Frontal cortex (tissue), 4 donors: ENCODE measurements around the gene ADPRH. TPM values are rescaled to one million over a fixed set of nuclear protein-coding genes. Genes with fewer than 3 reads are reported as not detected.
"Not testable (repeated sequence)": the region's sequence is repeated elsewhere in the genome, so short reads cannot be mapped to it uniquely, and the experiment has no call there.

Experiments used
- DNase-seq, 2 donors: peaks; one replicate each; pipeline ENCODE4 v3.0.0; 2012; ENCODE audit warnings: low spot score in 2 of 2
- FAIRE-seq: peaks from 2 replicates; lab custom pipeline; 2012; peaks lifted over from hg19 to GRCh38; lab: Jason Lieb, UNC
- total RNA-seq: library from RNA; depleted of rRNA; stranded (reverse); fragments of >200 nt; gene quantifications from one replicate; pipeline ENCODE4 v1.2.3, GENCODE V29; 2014
- donor health status: control.
- donor health status: control.
- donor health status: control.

ADPRH gene
- total RNA-seq, 1 donor from 2014 or later: 1.2 TPM

DNA sequence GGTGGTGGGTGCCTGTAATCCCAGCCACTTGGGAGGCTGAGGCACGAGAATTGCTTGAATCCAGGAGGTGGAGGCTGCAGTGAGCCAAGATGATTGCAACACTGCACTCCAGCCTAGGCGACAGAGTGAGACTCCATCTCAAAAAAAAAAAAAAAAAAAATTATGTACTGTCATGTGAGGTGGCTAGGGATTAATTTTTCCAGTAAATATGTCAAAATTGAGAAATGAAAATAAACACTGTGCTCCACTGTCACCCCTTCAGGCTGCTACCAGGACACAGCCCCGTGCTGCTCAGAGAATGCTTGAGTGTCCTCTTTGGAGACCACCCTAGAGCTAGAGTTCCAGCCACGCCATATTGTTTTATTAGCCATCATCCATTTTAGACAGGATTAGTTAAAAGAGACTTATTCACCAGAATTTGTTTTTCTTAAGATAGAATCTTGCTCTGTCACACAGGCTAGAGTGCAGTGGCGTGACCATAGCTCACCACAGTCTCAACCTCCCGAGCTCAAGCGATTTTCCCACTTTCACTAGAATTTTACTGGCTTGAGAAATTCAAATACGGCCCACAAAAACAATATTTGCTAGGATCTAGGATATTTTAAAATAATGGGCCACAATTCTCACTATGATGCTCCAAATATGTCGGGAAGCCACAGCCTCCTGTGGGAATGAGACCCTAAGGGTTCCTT is 20.5 kb upstream of the ADPRH start:
- no peak for FAIRE-seq
- DNase-seq: no peak

DNA sequence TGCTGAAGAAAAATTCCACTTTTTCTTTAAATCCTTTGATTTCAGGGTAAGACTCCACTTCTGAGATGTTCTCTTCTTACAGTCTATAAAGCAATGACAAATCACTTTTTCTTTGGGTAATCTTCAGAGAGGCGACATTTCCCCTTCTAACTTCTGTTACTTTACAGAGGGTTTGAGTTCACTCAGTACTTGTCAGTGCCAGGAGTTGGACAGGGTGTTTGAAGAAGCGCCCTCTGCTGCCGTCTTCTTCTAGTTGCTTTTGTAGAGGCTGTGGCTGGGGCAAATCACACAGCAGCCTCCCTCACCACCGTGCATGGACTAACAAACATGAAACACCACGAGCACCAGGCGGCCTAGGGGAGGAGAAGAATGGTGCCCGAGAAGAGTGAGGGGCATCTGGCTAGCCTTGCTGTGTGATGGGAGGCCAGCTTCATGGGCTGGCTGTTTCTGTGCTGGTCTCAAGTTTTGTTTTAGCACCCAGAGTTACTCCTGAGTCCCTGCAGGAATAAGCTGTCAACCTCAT is 19.8 kb upstream of the ADPRH start, which contains the start of gene CD80:
TSS of gene CD80 (minus strand) at position 174 of the 523 bp plus-strand sequence. CDS start 1,886 bp downstream, outside the sequence.
- no peak for DNase-seq
- FAIRE-seq: no peak

DNA sequence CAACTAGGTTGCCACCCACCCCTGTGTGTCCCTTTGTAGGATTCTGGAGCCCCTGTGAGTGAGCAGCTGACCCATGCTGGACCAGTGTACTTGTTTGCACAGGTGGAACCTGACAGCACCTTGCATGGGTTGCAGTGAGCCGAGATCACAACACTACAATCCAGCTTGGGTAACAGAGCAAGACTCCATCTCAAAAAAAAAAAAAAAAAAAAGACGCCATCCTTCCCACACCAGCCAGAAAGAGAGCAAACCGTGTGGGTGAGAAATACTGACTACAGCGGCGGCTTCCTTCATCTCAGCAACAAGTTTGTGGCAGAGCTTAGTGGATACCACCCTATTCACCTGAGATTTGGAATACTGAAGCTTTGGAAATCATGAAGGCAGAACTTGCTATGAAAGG is 19.1 kb upstream of the ADPRH start:
- DNase-seq (no peak), FAIRE-seq (no peak)

DNA sequence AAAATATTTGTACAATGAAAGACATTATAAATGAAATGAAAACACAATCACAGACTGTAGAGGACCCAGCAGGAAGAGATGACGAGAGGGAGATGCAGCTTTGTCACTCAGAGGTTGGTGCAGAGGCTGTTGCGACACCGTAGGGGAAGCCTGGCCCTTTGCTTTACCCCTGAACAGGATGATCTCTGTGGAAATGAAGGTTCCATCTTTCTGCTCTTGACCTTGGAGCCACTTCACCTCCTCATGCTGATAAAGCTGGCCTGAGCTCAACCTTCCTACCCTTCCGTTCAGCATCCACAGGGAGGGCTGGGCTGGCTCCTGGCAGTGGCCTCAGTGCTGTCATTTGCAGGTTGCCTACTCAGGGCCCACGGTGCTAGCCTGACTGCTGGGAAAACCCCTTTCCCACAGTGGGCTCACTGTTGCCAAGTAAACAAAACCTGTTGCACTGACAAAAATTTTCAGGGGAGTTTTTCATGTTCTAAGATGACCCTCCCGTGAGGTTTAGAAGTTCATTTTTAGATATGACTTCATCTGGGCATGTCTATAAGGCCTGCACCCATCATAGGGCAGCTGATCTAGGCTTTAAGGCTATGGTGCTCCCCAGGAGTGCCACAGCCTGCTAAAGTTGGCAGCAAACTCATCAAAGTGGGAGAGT is 16.9 kb upstream of the ADPRH start:
- no peak for FAIRE-seq
- no peak for DNase-seq

DNA sequence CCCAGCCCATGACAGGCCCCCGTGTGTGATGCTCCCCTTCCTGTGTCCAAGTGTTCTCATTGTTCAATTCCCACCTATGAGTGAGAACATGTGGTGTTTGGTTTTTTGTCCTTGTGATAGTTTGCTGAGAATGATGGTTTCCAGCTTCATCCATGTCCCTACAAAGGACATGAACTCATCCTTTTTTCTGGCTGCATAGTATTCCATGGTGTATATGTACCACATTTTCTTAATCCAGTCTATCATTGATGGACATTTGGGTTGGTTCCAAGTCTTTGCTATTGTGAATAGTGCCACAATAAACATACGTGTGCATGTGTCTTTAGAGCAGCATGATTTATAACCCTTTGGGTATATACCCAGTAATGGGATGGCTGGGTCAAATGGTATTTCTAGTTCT is 16.0 kb upstream of the ADPRH start:
- DNase-seq, FAIRE-seq: not testable (repeated sequence)

DNA sequence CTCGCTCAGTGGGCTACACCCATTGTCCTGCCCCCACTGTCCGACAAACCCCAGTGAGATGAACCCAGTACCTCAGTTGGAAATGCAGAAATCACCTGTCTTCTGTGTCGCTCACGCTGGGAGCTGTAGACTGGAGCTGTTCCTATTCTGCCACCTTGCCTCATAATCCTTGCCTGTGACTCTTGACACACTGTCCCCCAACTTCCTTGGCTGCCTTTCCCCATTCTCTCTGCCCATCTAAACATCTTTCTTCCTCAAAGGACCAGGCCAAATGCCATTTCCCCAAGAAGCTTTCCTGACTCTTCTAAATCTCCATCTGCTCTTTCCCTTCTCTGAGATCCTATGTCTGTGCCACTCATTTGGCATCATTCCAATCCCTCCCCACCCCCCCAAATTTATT is 10.1 kb upstream of the ADPRH start:
- no peak for DNase-seq
- FAIRE-seq: no peak

DNA sequence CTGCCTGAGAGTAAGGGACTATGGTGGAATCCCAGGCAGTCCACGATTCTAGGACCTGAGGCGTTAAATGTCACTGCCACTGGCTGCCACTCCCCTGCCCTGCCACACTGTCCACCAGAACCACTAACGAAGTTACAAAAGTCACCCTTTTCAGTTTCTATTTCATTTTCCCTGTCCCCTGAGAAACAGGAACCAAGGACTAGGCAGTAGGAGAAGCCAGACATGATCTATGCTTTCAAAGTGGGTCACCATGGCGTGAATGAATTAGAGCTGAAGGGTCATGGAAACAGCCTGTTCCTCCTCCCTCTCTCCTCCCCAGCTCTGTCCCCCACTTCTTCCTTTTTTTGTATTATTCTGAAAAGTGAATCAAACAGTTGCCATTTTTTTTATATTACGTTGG is 9.1 kb upstream of the ADPRH start:
- FAIRE-seq: no peak

DNA sequence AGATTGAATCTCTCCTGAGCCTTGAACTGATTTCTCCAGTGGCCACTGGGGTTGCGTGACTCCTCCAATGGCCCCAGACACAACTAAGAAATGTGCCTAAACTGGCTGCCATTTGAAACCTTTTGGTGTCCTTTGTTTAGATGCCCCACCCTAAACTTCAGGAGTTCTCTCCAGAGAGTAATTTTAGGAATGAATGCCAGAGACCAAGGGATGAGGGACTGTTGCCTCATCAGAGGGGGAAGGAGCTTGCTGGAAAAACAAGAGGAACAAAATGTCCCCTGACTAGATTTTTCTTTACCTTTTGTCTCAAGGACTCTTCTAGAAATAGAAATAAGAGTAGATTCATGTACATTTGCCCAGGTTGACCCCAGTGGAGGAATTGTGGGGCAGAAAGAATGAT is 8.1 kb upstream of the ADPRH start:
- DNase-seq: no peak
- FAIRE-seq: no peak

More for the DNA sequence above, 9.1 kb upstream of the ADPRH start:
- no peak for DNase-seq

DNA sequence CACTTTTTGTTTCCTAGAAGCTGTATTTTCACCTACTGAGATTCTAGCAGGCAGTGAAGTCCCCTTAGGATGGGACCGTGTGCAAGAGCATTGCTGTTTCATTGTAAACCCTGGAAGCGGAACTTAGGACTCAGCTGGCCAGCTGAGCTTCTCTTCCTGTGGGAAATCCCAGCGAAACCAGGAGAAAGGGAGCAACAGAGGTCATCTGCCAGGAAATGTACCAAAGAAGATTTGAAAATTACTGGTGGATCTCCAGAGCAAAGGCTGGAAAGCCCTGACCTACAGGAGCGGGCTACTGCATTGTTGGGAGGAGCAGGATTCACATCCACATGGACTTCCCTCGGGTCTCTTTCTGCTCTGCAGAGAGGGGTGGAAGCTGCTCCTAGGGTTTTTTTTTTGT is 7.6 kb upstream of the ADPRH start:
- no peak for FAIRE-seq
- DNase-seq: no peak

DNA sequence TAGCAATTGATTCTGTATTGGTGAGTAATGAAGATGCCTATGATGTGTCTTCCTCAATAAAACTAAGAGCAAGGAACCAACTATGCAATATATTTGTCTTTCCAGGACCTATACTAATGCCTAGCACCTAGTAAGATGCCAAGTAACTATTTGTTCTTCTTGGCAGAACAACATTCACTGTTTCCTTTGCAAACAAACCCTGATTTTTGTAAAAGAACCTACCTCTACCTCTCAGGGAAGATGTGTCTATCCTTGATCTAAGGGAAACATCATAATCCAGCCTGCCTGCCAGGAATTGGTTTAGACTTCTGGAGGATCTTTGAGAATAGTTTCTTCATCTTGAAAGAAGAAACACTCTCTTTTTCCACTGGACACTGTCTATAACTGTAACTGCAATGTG is 3.8 kb upstream of the ADPRH start:
- FAIRE-seq (no peak), DNase-seq (no peak)

DNA sequence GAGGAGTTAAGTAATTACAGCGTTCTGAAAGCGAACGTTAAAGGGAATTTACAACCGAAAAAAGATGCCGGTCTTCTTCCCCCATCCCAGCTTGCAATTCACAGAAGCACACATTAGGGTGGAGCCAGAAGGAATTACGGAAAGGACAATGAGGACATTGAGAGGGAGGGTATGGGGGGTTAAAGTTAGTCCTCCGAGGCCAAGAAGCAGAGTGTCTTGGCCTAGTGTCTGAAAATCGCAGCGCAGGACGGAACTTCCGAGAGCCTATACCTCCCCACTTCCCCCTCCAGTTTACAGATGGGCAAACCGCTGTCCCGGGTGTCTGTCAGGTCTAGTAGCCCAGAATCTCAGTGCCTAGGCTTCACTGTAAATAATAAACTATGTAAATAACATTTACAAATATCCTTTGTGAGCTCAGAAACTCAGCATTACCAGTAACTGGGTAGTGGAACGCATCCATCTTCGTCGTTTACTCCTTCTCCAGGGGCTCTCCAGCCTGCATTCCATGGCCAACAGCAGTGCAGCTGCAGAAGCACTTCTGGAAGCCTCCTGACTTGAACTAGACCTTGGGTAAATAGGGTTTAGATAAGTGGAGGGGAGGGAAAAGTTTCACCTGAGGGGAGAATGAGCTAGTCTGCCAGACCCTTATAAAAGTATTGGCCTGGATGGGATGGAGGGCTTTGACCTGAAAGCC is 922 bp downstream of the ADPRH start:
- peak; percentile 25 to 43 for DNase-seq
- no peak for FAIRE-seq

DNA sequence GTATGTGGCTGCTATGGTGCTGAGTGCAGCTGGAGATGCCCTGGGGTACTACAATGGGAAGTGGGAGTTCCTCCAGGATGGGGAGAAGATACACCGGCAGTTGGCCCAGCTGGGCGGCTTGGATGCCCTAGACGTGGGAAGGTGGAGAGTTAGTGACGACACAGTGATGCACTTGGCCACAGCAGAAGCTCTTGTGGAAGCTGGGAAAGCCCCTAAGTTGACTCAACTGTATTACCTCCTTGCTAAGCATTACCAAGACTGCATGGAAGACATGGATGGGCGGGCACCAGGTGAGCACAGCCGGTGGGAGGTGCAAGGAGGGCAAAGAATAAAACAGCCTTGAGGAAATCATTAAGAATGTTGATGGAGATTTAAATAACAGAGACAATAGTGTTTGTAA is 2.9 kb downstream of the ADPRH start:
- no peak for FAIRE-seq
- DNase-seq: no peak

DNA sequence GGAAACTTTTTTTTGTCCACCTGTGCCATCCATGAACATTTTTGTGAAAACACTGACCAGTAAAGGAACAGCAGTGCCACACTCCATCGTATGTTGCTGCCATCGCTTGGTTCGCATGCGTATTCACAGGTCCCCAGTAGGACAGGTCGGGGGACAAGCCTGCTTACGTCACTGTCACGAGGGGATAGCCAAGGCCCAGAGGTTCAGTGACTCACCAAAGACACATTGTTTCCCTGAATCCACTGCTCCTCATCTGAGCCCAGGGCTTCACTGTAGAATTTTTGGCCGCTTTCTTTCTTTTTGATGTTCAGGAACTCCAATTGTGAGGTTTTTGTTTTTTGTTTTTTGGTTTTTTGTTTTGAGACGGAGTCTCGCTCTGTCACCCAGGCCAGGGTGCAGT is 5.9 kb downstream of the ADPRH start:
- no peak for FAIRE-seq
- DNase-seq: no peak

DNA sequence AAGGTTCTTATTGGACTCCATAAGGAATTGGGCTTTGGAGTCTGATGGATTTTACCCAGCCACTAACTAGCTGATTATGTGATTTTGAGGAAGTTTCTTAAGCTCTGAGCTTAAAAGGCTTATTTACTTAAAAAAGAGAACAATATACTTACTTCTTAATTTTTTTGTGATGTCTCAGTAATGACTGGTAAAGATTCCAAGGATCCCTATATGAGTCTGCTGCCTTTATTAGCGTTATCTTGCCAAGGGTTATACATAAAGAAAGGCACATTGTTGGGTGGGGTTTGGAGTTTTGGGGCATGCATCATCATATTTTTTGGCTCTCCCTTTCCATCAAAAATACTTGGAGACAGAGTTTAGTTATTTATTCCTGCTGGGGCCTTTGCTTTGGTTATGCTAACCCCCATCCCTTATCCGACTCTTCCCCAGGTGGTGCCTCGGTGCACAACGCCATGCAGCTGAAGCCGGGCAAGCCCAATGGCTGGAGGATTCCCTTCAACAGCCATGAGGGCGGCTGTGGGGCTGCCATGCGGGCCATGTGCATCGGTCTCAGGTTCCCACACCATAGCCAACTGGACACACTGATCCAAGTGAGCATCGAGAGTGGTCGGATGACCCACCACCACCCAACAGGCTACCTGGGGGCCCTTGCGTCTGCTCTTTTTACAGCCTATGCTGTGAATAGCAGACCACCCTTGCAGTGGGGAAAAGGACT is 6.7 kb downstream of the ADPRH start:
- no peak for FAIRE-seq
- no peak for DNase-seq

DNA sequence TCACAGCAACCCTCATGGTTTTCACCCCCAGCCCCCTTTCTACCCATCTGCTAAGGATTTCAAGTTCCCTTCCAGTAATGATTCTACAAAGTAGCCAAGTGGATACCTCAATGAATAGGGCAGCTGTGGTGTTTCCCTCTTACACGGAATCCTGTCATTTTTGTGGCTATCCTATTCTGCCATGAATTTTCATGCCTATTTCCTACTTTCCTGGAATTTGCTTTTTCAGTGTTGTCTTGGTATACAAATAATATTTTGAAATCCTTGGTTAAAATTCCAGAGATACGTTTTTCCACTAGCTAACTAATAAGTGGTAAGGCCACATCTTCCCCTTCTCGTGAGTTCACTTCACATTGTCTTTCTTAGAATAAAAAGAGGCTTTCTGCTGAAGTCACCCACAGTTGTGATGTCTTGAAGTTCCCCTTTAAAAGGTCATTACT is 7.5 kb downstream of the ADPRH start:
- FAIRE-seq (no peak), DNase-seq (no peak)

DNA sequence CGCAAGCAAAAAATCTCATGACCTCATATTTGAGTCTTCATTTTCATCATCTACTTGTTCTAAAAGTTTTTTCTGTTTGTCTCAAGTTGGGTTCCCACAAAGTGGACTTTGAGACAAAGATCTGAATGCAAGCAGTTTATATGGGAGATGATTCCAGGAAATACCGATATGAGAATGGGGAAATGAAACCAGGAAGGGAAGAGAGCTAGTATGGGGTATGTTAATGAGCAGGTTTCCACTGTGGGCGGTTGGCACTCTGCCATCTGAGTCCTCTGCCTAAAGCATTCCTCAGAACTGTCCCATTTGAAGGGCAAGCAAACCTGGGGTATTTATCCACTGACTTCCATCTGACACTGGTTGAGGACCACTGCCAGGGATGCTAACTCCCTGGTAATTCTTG is 8.8 kb downstream of the ADPRH start:
- no peak for DNase-seq
- no peak for FAIRE-seq

DNA sequence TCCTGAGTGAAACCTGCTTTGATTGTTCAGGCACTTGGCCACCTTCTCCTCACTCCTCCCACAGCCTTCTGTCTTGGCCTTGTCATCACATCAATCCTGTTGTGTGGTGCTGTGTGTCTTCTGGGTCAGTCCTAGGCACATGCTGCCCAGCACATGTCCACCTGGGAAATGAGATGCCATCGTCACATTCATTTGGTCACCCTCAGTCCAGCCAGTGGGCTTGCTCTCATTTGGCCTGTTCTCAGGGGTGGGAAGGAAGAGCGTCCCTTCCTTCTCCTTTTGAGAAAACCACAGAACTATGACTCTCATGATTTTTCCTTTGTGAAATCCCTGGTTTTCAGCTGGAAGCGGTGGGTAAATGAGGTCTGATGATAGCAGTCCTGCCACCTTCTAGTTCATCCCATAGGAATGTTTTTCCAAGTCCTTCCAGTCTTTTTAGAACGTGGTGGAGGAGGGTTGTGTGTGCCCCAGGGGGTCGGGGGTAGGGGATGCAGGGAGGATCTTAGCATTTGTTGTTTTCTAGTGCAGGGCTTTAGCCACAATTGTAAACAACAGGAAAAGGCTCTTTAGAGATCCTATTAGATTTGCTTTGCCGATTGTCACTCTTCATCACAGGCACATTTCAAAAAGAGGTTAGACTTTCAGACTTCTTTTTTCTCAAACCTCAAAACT is 9.9 kb downstream of the ADPRH start:
- no peak for FAIRE-seq
- no peak for DNase-seq

DNA sequence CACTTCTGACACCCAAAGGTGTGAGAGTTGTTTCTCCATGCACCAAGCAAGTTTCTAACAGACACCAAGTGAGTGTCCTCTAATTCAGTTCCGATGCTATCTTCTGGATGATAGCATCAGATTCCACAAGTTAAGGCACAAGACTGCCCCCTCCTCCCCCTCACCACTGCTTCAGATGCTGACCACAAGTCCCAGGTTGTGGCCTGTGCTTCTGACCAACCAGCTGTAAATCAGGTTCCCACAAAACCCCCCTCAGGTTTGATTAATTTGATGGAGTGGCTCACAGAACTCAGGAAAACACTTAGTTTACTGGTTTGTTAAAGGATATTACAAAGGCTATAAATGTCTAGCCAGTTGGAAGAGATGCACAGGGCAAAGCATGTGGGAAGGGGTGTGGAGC is 11.4 kb downstream of the ADPRH start:
- DNase-seq (no peak), FAIRE-seq (no peak)

DNA sequence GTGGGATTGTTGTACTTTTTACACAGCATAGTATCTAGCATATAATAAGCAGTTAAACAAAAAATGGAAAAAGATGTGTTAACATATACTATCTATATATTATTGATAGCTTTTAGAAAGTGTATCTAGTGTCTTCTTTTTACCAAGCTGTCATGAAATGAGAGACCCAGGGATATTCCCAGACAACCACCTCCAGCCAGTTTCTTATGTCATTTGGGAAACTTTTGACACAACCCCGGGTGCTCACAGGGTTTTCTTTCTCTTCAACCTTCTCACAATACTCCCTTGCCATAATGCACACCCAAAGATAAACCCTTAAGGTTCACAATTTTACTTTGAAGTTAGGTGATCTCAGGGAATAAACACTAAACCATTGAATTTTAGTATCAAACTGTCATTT is 13.6 kb downstream of the ADPRH start:
- FAIRE-seq (no peak), DNase-seq (no peak)

DNA sequence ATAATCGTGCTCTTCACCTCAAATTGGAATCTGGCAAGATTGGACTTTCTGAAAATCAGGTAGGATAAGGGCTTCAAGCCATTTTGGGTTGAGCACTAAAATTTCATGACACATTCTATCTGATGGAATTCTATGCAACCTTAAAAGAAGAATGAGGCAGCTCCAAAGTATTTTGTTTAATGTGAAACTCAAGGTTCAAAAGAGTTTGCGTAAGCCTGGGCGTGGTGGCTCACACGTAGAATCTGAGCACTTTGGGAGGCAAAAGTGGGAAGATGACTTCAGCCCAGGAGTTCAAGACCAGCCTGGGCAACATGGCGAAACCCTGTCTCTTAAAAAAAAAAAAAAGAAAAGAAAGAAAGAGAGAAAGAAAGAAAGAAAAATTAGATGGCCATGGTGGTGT is 14.8 kb downstream of the ADPRH start:
- DNase-seq: no peak
- FAIRE-seq: no peak
